Heart left ventricle (tissue), 13 donors: Measurements from ENCODE around the gene TMEM270.

Experiments
- POLR2A ChIP-seq, 2 donors: fragments of 450-650 bp; IDR thresholded peaks; one replicate each; pipeline ENCODE4 v1.6.1; 2017; ENCODE audit warnings: antibody characterized with exemption in 2 of 2, mild to moderate bottlenecking in 2 of 2, moderate library complexity in 2 of 2
- TF ChIP-seq, protein P1 (sequence below), 12 donors: fragments of 200-600 bp; sonication (generic) in 4 of 12; IDR thresholded peaks; one replicate each; pipeline versions ENCODE4 v1.5.0 to v1.8.0; 2018 to 2022; ENCODE audit warnings: antibody characterized with exemption in 12 of 12, mild to moderate bottlenecking in 5 of 12
- donor health status: ischemic (EF 13 %, LVEDD 7.1; RV severe dilation, severe dysfunction).
- donor health status: DM: no; HTN: yes; CAD: no.
- donor health status: DM: no; HTN: no; CAD: no.
- donor health status: ischemic (EF 25% LVEDD 6.9; RV normal size, moderate dysfunction).
- donor health status: ischemic (EF 25% LVEDD 5.7; RV mildly dilated, moderate dysfunction).
- donor health status: ischemic (EF 35%, LVEDD 5.7; RV mildly dilated, moderate dysfunction).
- donor health status: nonischemic (EF 11% LVEDD 7.7; RV severe dilation, severe dysfunction).
- donor health status: DM: yes; HTN: yes; CAD: no.
- donor health status: PGD.
- donor health status: ischemic (EF 29% LVEDD 5.4; RV normal size, mild dysfunction).
- donor health status: nonischemic (EF 23%, LVEDD 6.1; RV moderate dilation, normal function).

DNA sequence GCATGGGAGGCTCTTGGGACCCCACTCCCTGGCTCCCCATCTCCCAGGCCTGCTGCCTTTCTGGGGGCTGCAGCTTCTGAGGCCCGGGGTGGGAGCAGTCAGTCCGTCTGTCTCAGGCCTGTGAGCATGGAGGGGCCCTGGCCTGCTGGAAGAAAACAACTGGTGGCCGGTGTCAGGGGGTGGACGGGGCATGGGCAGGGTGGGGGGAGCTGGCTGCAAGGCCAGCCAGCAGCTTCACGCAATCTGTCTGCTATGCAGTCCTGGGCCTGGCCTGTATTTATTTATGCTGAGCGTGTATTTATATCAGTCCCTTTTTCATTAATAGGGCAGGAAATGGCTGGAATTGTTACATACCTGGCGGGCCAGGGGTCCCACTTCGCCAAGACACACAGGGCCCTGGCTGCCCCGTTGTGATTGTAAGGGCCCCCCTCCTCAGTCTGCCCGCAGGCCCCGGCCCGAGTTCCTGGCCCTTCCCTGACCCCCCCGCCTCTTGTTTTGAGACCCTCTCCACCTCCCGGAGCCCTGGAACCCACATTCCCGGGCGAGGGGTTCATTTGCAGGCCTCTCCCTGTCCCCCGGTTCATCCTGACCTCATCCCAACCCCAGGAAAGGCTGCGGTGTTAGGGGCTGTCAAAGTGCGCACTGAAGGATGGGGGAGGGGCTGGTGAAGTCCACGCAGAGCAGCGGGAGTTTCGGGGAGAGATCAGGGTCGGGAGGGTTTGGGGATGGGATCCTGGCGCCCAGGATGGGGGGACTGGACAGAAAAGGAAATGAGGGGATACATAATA lies 8.2 kb downstream of the TMEM270 start:
- TF ChIP-seq POLR2A (IDR thresholded peaks at IDR 0.05), result no peak
- TF ChIP-seq, protein P1, sequence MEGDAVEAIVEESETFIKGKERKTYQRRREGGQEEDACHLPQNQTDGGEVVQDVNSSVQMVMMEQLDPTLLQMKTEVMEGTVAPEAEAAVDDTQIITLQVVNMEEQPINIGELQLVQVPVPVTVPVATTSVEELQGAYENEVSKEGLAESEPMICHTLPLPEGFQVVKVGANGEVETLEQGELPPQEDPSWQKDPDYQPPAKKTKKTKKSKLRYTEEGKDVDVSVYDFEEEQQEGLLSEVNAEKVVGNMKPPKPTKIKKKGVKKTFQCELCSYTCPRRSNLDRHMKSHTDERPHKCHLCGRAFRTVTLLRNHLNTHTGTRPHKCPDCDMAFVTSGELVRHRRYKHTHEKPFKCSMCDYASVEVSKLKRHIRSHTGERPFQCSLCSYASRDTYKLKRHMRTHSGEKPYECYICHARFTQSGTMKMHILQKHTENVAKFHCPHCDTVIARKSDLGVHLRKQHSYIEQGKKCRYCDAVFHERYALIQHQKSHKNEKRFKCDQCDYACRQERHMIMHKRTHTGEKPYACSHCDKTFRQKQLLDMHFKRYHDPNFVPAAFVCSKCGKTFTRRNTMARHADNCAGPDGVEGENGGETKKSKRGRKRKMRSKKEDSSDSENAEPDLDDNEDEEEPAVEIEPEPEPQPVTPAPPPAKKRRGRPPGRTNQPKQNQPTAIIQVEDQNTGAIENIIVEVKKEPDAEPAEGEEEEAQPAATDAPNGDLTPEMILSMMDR (IDR thresholded peaks at IDR 0.05), result no peak
